Chondrocyte (in vitro differentiated cells): ENCODE results near the gene TRABD2B. TPM values are rescaled to one million over a fixed set of nuclear protein-coding genes. Genes with fewer than 3 reads are reported as not detected.

Experiments
- DNase-seq: peaks from one replicate; pipeline ENCODE4 v3.0.0; 2021; ENCODE audit warnings: mixed read lengths, low spot score
- H3K27ac Mint-ChIP-seq: one replicate; pipeline ENCODE4 v1.8.0; 2021; ENCODE audit warnings: mild to moderate bottlenecking, moderate library complexity, mixed read lengths; ENCODE audit not compliant: unreplicated experiment
- H3K27me3 Mint-ChIP-seq: 2 replicates; pipeline ENCODE4 v1.8.0; 2021; ENCODE audit warnings: low read depth, mixed read lengths
- H3K36me3 Mint-ChIP-seq: 2 replicates; pipeline ENCODE4 v1.8.0; 2021; ENCODE audit warnings: low read depth, mixed read lengths
- H3K4me1 Mint-ChIP-seq: 2 replicates; pipeline ENCODE4 v1.8.0; 2021; ENCODE audit warnings: low read depth, mild to moderate bottlenecking, mixed read lengths
- H3K4me3 Mint-ChIP-seq: one replicate; pipeline ENCODE4 v1.8.0; 2021; ENCODE audit warnings: mild to moderate bottlenecking, moderate library complexity, mixed read lengths; ENCODE audit not compliant: unreplicated experiment
- H3K9me3 Mint-ChIP-seq: 2 replicates; pipeline ENCODE4 v1.8.0; 2021; ENCODE audit warnings: low read depth, mixed read lengths
- CTCF ChIP-seq: fragments of 200-600 bp; sonication (generic); IDR thresholded peaks from 2 replicates; pipeline ENCODE4 v1.5.0; 2021; ENCODE audit warnings: antibody characterized with exemption, mild to moderate bottlenecking, moderate library complexity
- total RNA-seq: library from RNA; stranded (reverse); gene quantifications from 3 replicates; pipeline ENCODE4 v1.2.1, GENCODE V29; 2021

TRABD2B gene
- total RNA-seq, 1 donor from 2014 or later, result 0.90 TPM

DNA sequence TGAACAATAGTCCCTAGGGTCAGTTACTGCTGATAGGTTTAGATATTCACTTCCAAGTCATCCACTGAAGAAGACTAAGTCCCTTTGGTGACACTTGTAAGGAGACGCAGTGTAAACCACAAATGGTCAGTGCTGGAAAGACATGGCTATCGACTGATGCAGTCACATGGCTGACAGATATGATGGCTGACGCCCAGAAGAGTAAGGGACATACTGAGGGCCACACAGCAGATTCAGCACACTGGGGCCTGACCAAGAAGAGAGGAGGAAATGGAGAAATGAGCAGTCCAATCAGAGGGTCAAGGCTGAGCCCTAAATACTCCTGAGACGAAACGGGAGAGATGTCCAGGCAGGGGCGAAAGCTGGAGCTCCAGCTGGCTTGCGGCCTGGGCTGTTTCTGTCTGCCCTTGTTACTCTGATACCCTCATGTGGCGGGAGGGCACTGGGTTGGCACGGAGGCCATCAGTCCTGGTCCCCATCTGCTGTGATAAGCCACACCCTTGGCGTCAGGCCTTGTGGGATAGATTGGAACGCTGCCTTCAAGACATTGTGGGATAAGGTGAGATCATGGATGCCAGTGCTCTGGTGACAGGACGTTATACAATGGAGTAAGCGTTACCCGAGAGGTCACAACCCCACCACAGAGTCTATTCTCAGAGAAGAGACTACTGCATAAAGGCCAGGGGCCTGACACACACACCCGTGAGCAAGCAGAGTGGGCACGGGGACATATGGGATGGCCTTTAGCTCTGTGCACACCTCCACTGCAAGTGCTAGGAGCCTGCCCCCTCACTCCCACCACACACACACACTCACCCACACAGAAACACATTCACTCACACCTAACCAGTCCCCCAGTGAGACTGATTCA is 158.4 kb downstream of the TRABD2B start:
- DNase-seq, result no peak
- Mint-ChIP-seq H3K36me3 (peaks cover 6% of the 10 kb centered on the region), H3K9me3 (peaks cover 13% of the 10 kb centered on the region), H3K27ac (no peak overlapping the region), H3K27me3 (peaks cover 17% of the 10 kb centered on the region), H3K4me3 (no peak overlapping the region), H3K4me1 (peaks cover 6% of the 10 kb centered on the region)
- no peak for TF ChIP-seq CTCF

DNA sequence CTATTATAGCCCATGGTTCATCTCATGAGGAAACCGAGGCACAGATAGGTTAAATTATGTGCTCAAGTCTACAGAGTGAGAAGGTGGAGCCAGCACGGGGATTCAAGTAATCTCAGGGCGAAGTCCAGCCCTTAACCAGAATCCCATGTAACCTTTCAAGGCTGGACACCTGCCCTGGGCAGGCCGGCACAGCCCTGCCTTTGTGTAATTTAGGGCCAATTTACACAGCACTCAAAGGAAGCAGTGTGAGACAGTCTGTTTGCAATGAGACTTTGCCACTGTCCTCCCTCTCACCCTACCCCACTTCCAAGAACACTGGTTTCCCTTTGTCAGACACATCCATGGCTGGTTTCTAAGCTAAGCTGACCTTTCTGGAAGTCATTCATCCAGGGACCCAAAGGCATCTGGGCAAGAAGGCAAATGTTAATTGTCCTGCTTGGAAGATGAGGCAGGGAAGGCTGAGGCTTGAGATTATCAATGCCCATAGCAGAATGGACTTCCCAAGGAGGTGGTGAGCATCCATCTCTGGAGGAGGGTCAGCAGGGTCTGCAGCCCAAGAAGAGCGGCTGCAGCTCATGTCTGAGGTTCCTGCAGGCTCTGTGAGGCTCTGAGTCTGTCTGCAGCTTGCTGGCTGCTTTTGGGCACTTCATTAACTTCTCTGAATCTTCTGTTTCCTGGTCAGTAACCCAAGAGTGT is 159.2 kb downstream of the TRABD2B start:
- TF ChIP-seq CTCF, result no peak
- Mint-ChIP-seq H3K27me3 (peaks cover 10% of the 10 kb centered on the region), H3K4me1 (peaks cover 8% of the 10 kb centered on the region), H3K9me3 (peaks cover 13% of the 10 kb centered on the region), H3K27ac (no peak overlapping the region), H3K36me3 (peaks cover 6% of the 10 kb centered on the region), H3K4me3 (no peak overlapping the region)
- no peak for DNase-seq

DNA sequence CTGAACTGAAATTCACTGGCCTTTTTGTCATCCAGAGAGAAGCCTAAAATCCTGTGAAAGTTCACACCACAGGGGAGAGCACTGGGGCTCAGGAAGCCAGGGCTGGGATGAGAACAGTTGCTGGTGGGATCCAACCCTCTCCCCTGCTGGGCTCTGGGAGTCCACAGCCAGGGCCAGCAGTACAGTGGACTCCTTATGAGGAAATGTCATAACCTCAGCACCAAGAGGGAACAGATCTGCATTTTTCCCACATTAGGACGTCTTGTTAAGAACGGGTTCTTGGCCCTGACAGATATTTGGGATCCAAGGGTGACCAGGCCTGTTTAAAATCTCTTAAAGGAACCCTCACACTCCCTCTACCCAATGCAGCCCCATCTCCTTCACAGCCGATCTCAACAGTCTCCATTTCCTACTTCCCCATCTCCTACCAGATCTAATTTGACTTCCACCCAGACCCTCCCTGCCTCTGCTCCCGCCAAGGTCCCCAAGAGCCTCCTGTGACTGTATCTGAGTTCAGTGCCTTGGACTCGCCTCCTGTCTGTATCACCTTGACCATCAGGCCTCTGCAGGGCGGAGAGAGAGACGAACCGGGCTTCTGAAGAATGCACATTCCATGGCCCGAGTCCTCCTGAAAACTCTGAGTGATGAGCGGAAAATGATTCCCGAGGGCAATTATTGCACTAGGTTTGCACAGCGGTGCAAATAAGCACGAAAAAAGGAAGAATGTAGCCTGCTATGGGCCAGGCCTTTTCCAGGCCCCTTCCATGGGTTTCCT is 159.9 kb downstream of the TRABD2B start:
- H3K4me1 Mint-ChIP-seq, result peaks cover 9% of the 10 kb centered on the region
- H3K4me3 Mint-ChIP-seq, result no peak overlapping the region
- peaks cover 6% of the 10 kb centered on the region for H3K36me3 Mint-ChIP-seq
- H3K27ac Mint-ChIP-seq, result peak overlapping the region; percentile 37
- no peak for DNase-seq
- no peak for TF ChIP-seq CTCF
- peaks cover 13% of the 10 kb centered on the region for H3K9me3 Mint-ChIP-seq
- peaks cover 10% of the 10 kb centered on the region for H3K27me3 Mint-ChIP-seq

DNA sequence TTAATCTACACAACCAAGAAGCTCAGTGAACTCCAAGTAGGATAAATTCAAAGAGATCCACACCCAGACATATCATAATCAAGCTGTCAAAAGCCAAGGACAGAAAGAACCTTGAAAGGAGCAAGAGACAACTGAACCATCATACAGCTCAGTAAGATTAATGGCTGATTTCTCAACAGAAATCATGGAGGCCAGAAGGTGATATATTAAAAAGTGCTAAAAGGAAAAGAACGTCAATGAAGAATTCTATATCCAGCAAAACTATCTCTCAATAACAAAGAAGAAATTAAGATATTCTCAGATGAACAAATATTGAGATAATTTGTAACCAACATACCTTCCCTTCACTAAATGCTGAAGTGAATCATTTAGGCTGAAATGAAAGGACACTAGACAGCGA is 161.8 kb downstream of the TRABD2B start:
- Mint-ChIP-seq H3K36me3 (peaks cover 6% of the 10 kb centered on the region), H3K27ac (no peak overlapping the region), H3K9me3 (peaks cover 13% of the 10 kb centered on the region), H3K4me3 (no peak overlapping the region), H3K4me1 (peaks cover 23% of the 10 kb centered on the region), H3K27me3 (peaks cover 9% of the 10 kb centered on the region)
- TF ChIP-seq CTCF, result no peak
- no peak for DNase-seq

DNA sequence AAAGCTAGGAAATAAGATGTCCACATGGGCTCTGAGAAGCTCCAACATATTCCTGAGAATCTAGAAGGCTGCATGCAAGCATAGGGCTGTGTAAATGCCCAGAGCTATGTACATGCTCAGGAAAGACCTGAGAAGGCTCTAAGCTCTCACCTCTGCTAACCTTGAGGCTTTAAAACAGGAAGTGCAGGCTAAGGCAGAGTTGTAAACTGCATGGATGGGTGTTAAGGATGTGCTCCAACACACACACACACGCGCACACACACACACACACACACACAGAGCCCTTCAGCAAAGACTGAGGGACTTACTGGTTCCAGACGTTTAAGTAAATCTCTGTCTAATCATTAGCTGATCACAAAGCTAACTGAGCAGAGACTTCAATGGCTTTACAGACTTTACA is 162.9 kb downstream of the TRABD2B start:
- no peak for TF ChIP-seq CTCF
- Mint-ChIP-seq H3K9me3 (peaks cover 13% of the 10 kb centered on the region), H3K4me3 (no peak overlapping the region), H3K4me1 (peaks cover 32% of the 10 kb centered on the region), H3K27me3 (peaks cover 13% of the 10 kb centered on the region), H3K36me3 (peaks cover 6% of the 10 kb centered on the region), H3K27ac (no peak overlapping the region)
- no peak for DNase-seq
